Naive thymus-derived CD4-positive, alpha-beta T cell (primary cell): ENCODE measurements around the gene SPAG17. TPM values are rescaled to one million over a fixed set of nuclear protein-coding genes. Genes with fewer than 3 reads are reported as not detected.

ENCODE experiments used
- ATAC-seq: fragments of 150-1000 bp; cut with Tn5 transposase; 2 replicates; pipeline ENCODE4 v1.10.0; 2021; ENCODE audit warnings: mild to moderate bottlenecking, moderate library complexity
- CTCF ChIA-PET: fragments of 350-600 bp; sonication (Branson Sonifier 250); formaldehyde crosslinking; loops from one replicate; lab custom pipeline; 2021; ENCODE audit warnings: antibody characterized with exemption; lab: Charles Lee
- POLR2A ChIA-PET: fragments of 350-600 bp; sonication (Branson Sonifier 250); formaldehyde crosslinking; loops from one replicate; lab custom pipeline; 2021; ENCODE audit warnings: antibody characterized with exemption, inconsistent platforms; lab: Charles Lee
- DNase-seq, 9 donors: peaks; one replicate each; pipeline versions ENCODE4 v3.0.0 to v3.0.0-alpha.2; 2020 to 2022; ENCODE audit warnings: mixed read lengths in 1 of 9
- H3K27ac ChIP-seq: one replicate; pipeline ENCODE4 v1.7.0; 2013; ENCODE audit warnings: mild to moderate bottlenecking, low read depth, low read length, moderate library complexity
- H3K27me3 ChIP-seq, 2 donors: one replicate each; pipeline ENCODE4 v1.7.0; 2013; ENCODE audit warnings: low read length in 2 of 2, mild to moderate bottlenecking in 2 of 2, moderate library complexity in 2 of 2; ENCODE audit not compliant: control insufficient read depth in 2 of 2, insufficient read depth in 2 of 2
- H3K36me3 ChIP-seq, 3 experiments: 1 replicate in 2 of 3; 2 replicates in 1 of 3; pipeline ENCODE4 v1.7.0; 2013; ENCODE audit warnings: low read length in 3 of 3, mild to moderate bottlenecking in 3 of 3, moderate library complexity in 1 of 3; ENCODE audit not compliant: insufficient read depth in 3 of 3, control insufficient read depth in 2 of 3
- H3K4me1 ChIP-seq, 2 donors: one replicate each; pipeline ENCODE4 v1.7.0; 2013; ENCODE audit warnings: low read length in 2 of 2, mild to moderate bottlenecking in 2 of 2, moderate library complexity in 1 of 2; ENCODE audit not compliant: control insufficient read depth in 2 of 2, insufficient read depth in 2 of 2
- H3K4me3 ChIP-seq: 2 replicates; pipeline ENCODE4 v1.7.0; 2013; ENCODE audit warnings: mild to moderate bottlenecking, low read length
- H3K9me3 ChIP-seq, 3 experiments: 1 replicate in 2 of 3; 2 replicates in 1 of 3; pipeline ENCODE4 v1.7.0; 2013; ENCODE audit warnings: low read length in 3 of 3; ENCODE audit not compliant: control insufficient read depth in 2 of 3
- H3K27ac Mint-ChIP-seq, 9 donors: one replicate each; pipeline ENCODE4 v1.8.0; 2020 to 2022; ENCODE audit warnings: mixed read lengths in 9 of 9, mild to moderate bottlenecking in 8 of 9, moderate library complexity in 5 of 9, inconsistent platforms in 2 of 9
- H3K27me3 Mint-ChIP-seq, 5 donors: one replicate each; pipeline ENCODE4 v1.8.0; 2021 to 2022; ENCODE audit warnings: mixed read lengths in 5 of 5, mild to moderate bottlenecking in 1 of 5
- H3K36me3 Mint-ChIP-seq, 5 donors: one replicate each; pipeline ENCODE4 v1.8.0; 2020 to 2022; ENCODE audit warnings: mixed read lengths in 5 of 5, mild to moderate bottlenecking in 3 of 5, inconsistent platforms in 1 of 5
- H3K4me1 Mint-ChIP-seq, 7 donors: one replicate each; pipeline ENCODE4 v1.8.0; 2020 to 2022; ENCODE audit warnings: mixed read lengths in 7 of 7, mild to moderate bottlenecking in 3 of 7, inconsistent platforms in 1 of 7
- H3K4me3 Mint-ChIP-seq, 10 donors: one replicate each; pipeline ENCODE4 v1.8.0; 2020 to 2022; ENCODE audit warnings: mild to moderate bottlenecking in 10 of 10, mixed read lengths in 10 of 10, moderate library complexity in 6 of 10, inconsistent platforms in 2 of 10
- H3K9me3 Mint-ChIP-seq, 11 donors: one replicate each; pipeline ENCODE4 v1.8.0; 2020 to 2022; ENCODE audit warnings: mixed read lengths in 11 of 11, mild to moderate bottlenecking in 4 of 11, inconsistent platforms in 1 of 11, moderate library complexity in 1 of 11
- intact Hi-C, 2 donors: fragments of 100-400 bp; cut with micrococcal nuclease; formaldehyde crosslinking; loops; one replicate each; pipeline ENCODE4 v1.15.1; 2023
- polyA plus RNA-seq, 2 donors: library from polyadenylated mRNA; unstranded; fragments of 300-500 nt; fragmentation: Illumina TruSeq; gene quantifications; one replicate each; pipeline ENCODE4 v1.2.3, GENCODE V29; 2021
- total RNA-seq, 6 experiments: library from RNA in 5 of 6; stranded (reverse) in 5 of 6; gene quantifications; 1 replicate in 5 of 6; 2 replicates in 1 of 6; pipeline ENCODE4 v1.2.3 and lab custom pipeline; 2021 to 2026

Gene SPAG17
- total RNA-seq (not detected), polyA plus RNA-seq (not detected), total RNA-seq (lab: John Stamatoyannopoulos, UW) (not detected)

GRCh38 chr1:118185084-118185832, at the start of gene SPAG17:
Gene SPAG17, minus strand, starts transcription at chr1:118185228. Its CDS starts 71 bp downstream, at chr1:118185157.
- Mint-ChIP-seq H3K4me3 (peak within 1 kb of the TSS in 4 of 10 donors; percentile 14 to 27 (median 16)), H3K27me3 (peaks cover 2 to 25% (median 16%) of the 10 kb centered on the region in 5 donors), H3K27ac (no peak within 1 kb of the TSS), H3K36me3 (peaks cover 0 to 12% (median 0%) of the 10 kb centered on the region in 5 donors), H3K4me1 (peaks cover 4 to 10% (median 7%) of the 10 kb centered on the region in 7 donors), H3K9me3 (peaks cover 2 to 22% (median 9%) of the 10 kb centered on the region in 11 donors)
- intact Hi-C loops: no loop called here
- no peaks in the 10 kb centered on the region for H3K27me3 ChIP-seq
- no peaks in the 10 kb centered on the region for H3K4me1 ChIP-seq
- POLR2A ChIA-PET: no interaction called here
- no peaks in the 10 kb centered on the region for H3K9me3 ChIP-seq
- no peak within 1 kb of the TSS for H3K4me3 ChIP-seq
- no peaks in the 10 kb centered on the region for H3K36me3 ChIP-seq
- CTCF ChIA-PET: no interaction called here
- DNase-seq (no peak), ATAC-seq (peak; percentile 27)
- no peak within 1 kb of the TSS for H3K27ac ChIP-seq

GRCh38 chr1:118225471-118225870, 40.4 kb upstream of the SPAG17 start:
- H3K36me3 ChIP-seq: no peaks in the 10 kb centered on the region
- no peak overlapping the region for H3K4me3 Mint-ChIP-seq
- no peaks in the 10 kb centered on the region for H3K9me3 ChIP-seq
- H3K36me3 Mint-ChIP-seq: no peaks in the 10 kb centered on the region
- H3K27ac Mint-ChIP-seq: no peak overlapping the region
- DNase-seq (no peak), ATAC-seq (no peak)
- intact Hi-C loops: no loop called here
- H3K9me3 Mint-ChIP-seq: peaks cover 0 to 18% (median 2%) of the 10 kb centered on the region in 11 donors
- no peaks in the 10 kb centered on the region for H3K27me3 Mint-ChIP-seq
- no peaks in the 10 kb centered on the region for H3K4me1 Mint-ChIP-seq
- H3K27ac ChIP-seq: no peak overlapping the region
- H3K4me3 ChIP-seq: no peak overlapping the region
- ChIA-PET CTCF (no interaction called here), POLR2A (no interaction called here)
- H3K27me3 ChIP-seq: no peaks in the 10 kb centered on the region
- no peaks in the 10 kb centered on the region for H3K4me1 ChIP-seq

GRCh38 chr1:118223426-118223825, 38.4 kb upstream of the SPAG17 start:
- Histone ChIP-seq H3K27ac (no peak overlapping the region), H3K9me3 (no peaks in the 10 kb centered on the region), H3K27me3 (no peaks in the 10 kb centered on the region), H3K4me3 (no peak overlapping the region), H3K4me1 (no peaks in the 10 kb centered on the region), H3K36me3 (no peaks in the 10 kb centered on the region)
- no peak for ATAC-seq
- Mint-ChIP-seq H3K36me3 (no peaks in the 10 kb centered on the region), H3K4me1 (no peaks in the 10 kb centered on the region), H3K27ac (no peak overlapping the region), H3K4me3 (no peak overlapping the region), H3K27me3 (no peaks in the 10 kb centered on the region), H3K9me3 (peaks cover 0 to 18% (median 2%) of the 10 kb centered on the region in 11 donors)
- ChIA-PET POLR2A (no interaction called here), CTCF (interaction anchor here (0.7 kb wide), 1 partner anchor 61 kb away, joined by 3 read pairs; no protein-coding TSS in a partner anchor)
- DNase-seq: no peak
- intact Hi-C loops: no loop called here

GRCh38 chr1:118219438-118219837, 34.4 kb upstream of the SPAG17 start:
- Mint-ChIP-seq H3K27me3 (peaks cover 0 to 10% (median 5%) of the 10 kb centered on the region in 5 donors), H3K4me3 (no peak overlapping the region), H3K4me1 (no peaks in the 10 kb centered on the region), H3K27ac (no peak overlapping the region), H3K36me3 (no peaks in the 10 kb centered on the region), H3K9me3 (peaks cover 0 to 11% (median 4%) of the 10 kb centered on the region in 11 donors)
- ChIA-PET POLR2A (no interaction called here), CTCF (no interaction called here)
- no peak for DNase-seq
- H3K36me3 ChIP-seq: no peaks in the 10 kb centered on the region
- no peaks in the 10 kb centered on the region for H3K4me1 ChIP-seq
- ATAC-seq: no peak
- no peaks in the 10 kb centered on the region for H3K27me3 ChIP-seq
- intact Hi-C loops: no loop called here
- H3K27ac ChIP-seq: no peak overlapping the region
- no peak overlapping the region for H3K4me3 ChIP-seq
- no peaks in the 10 kb centered on the region for H3K9me3 ChIP-seq

GRCh38 chr1:118217141-118217838, 32.3 kb upstream of the SPAG17 start:
- ATAC-seq (no peak), DNase-seq (no peak)
- peaks cover 0 to 11% (median 4%) of the 10 kb centered on the region in 11 donors for H3K9me3 Mint-ChIP-seq
- intact Hi-C loops: no loop called here
- H3K27ac Mint-ChIP-seq: no peak overlapping the region
- H3K9me3 ChIP-seq: no peaks in the 10 kb centered on the region
- no peaks in the 10 kb centered on the region for H3K4me1 Mint-ChIP-seq
- H3K36me3 Mint-ChIP-seq: no peaks in the 10 kb centered on the region
- peaks cover 0 to 10% (median 5%) of the 10 kb centered on the region in 5 donors for H3K27me3 Mint-ChIP-seq
- POLR2A ChIA-PET: no interaction called here
- H3K4me1 ChIP-seq: no peaks in the 10 kb centered on the region
- no peaks in the 10 kb centered on the region for H3K27me3 ChIP-seq
- H3K27ac ChIP-seq: no peak overlapping the region
- CTCF ChIA-PET: no interaction called here
- no peaks in the 10 kb centered on the region for H3K36me3 ChIP-seq
- no peak overlapping the region for H3K4me3 ChIP-seq
- H3K4me3 Mint-ChIP-seq: no peak overlapping the region

- no peaks in the 10 kb centered on the region for H3K9me3 ChIP-seq
- DNase-seq: no peak
- no peaks in the 10 kb centered on the region for H3K27me3 ChIP-seq
- intact Hi-C loops: no loop called here
- CTCF ChIA-PET: no interaction called here
- Mint-ChIP-seq H3K27me3 (peaks cover 0 to 10% (median 5%) of the 10 kb centered on the region in 5 donors), H3K4me3 (no peak overlapping the region), H3K9me3 (peaks cover 0 to 11% (median 4%) of the 10 kb centered on the region in 11 donors), H3K36me3 (no peaks in the 10 kb centered on the region), H3K27ac (no peak overlapping the region), H3K4me1 (no peaks in the 10 kb centered on the region)
- no peak overlapping the region for H3K4me3 ChIP-seq
- no peaks in the 10 kb centered on the region for H3K36me3 ChIP-seq
- no peak for ATAC-seq
- POLR2A ChIA-PET: no interaction called here
- no peak overlapping the region for H3K27ac ChIP-seq
- no peaks in the 10 kb centered on the region for H3K4me1 ChIP-seq
Observed at GRCh38 chr1:118214866-118215265, 29.8 kb upstream of the SPAG17 start.
